Measurements from ENCODE around the gene STAC2. TPM values are rescaled to one million over a fixed set of nuclear protein-coding genes. Genes with fewer than 3 reads are reported as not detected.

Gene STAC2
- total and polyA plus RNA-seq, 9 of the 15 experiments (the other 6 are each of a cell fraction or from before 2014, with no cell fraction given), result not detected

DNA sequence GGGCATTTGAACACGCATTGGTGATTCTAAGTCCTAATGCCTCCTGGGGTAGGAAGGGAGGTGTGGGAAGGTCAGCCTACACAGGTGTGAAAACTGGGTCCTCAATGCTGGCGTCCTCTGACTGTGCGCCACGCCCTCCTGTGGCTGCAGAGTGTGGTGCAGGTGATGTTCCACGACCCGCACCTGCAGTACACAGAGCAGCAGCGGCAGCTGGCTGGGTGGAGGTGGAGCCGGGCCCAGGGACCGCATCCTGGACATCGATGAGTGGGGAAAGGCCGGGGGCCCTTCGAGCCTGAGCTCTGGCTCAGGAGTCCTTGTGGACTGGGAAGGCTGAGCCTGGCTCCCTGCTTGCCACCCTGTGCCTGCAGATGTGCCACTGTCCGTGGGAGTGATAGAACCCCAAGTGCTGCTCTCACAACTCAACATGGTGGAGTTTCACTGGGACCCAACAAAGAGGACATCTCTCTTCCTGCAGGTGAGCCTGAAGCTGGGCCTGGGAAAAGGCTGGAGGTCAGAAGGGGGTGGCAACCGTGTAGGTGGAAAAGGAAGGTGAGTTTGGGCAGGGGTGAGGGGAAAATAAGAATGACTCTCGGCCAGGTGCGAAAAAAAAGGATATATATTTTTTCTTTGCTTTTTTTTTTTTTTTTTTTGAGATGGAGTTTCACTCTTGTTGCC, 14.0 kb upstream of the STAC2 start (continued):
- TF ChIP-seq, protein P1, sequence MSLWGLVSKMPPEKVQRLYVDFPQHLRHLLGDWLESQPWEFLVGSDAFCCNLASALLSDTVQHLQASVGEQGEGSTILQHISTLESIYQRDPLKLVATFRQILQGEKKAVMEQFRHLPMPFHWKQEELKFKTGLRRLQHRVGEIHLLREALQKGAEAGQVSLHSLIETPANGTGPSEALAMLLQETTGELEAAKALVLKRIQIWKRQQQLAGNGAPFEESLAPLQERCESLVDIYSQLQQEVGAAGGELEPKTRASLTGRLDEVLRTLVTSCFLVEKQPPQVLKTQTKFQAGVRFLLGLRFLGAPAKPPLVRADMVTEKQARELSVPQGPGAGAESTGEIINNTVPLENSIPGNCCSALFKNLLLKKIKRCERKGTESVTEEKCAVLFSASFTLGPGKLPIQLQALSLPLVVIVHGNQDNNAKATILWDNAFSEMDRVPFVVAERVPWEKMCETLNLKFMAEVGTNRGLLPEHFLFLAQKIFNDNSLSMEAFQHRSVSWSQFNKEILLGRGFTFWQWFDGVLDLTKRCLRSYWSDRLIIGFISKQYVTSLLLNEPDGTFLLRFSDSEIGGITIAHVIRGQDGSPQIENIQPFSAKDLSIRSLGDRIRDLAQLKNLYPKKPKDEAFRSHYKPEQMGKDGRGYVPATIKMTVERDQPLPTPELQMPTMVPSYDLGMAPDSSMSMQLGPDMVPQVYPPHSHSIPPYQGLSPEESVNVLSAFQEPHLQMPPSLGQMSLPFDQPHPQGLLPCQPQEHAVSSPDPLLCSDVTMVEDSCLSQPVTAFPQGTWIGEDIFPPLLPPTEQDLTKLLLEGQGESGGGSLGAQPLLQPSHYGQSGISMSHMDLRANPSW (CRISPR knock-in tag; IDR thresholded peaks at IDR 0.05), result no peak
- TF ChIP-seq CREM (IDR thresholded peaks at IDR 0.05; ENCODE audit: low read depth) (peak; percentile 54; the same call in 1 of the 2 replicates), RCOR1 (IDR thresholded peaks at IDR 0.05; ENCODE audit: borderline replicate concordance in 1 of 2, low read depth in 2 of 2, low read length in 2 of 2) (peak in 1 of 2 experiments; percentile 10; a peak in 1 of 4 replicates), BCOR (IDR thresholded peaks at IDR 0.05) (peak; percentile 47; the same call in 1 of the 2 replicates), RAD21 (CRISPR knock-in tag; conservative IDR thresholded peaks at IDR 0.05 in 1 of 2, IDR thresholded peaks at IDR 0.05 in 1 of 2) (peak in 1 of 2 experiments; percentile 58; a peak in 2 of 4 replicates)
- TF ChIP-seq, protein P2, sequence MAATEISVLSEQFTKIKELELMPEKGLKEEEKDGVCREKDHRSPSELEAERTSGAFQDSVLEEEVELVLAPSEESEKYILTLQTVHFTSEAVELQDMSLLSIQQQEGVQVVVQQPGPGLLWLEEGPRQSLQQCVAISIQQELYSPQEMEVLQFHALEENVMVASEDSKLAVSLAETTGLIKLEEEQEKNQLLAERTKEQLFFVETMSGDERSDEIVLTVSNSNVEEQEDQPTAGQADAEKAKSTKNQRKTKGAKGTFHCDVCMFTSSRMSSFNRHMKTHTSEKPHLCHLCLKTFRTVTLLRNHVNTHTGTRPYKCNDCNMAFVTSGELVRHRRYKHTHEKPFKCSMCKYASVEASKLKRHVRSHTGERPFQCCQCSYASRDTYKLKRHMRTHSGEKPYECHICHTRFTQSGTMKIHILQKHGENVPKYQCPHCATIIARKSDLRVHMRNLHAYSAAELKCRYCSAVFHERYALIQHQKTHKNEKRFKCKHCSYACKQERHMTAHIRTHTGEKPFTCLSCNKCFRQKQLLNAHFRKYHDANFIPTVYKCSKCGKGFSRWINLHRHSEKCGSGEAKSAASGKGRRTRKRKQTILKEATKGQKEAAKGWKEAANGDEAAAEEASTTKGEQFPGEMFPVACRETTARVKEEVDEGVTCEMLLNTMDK (IDR thresholded peaks at IDR 0.05; ENCODE audit: borderline replicate concordance, insufficient read depth, low read depth, low read length, poor library complexity, severe bottlenecking), result peak; percentile 48
- TF ChIP-seq, protein P3, sequence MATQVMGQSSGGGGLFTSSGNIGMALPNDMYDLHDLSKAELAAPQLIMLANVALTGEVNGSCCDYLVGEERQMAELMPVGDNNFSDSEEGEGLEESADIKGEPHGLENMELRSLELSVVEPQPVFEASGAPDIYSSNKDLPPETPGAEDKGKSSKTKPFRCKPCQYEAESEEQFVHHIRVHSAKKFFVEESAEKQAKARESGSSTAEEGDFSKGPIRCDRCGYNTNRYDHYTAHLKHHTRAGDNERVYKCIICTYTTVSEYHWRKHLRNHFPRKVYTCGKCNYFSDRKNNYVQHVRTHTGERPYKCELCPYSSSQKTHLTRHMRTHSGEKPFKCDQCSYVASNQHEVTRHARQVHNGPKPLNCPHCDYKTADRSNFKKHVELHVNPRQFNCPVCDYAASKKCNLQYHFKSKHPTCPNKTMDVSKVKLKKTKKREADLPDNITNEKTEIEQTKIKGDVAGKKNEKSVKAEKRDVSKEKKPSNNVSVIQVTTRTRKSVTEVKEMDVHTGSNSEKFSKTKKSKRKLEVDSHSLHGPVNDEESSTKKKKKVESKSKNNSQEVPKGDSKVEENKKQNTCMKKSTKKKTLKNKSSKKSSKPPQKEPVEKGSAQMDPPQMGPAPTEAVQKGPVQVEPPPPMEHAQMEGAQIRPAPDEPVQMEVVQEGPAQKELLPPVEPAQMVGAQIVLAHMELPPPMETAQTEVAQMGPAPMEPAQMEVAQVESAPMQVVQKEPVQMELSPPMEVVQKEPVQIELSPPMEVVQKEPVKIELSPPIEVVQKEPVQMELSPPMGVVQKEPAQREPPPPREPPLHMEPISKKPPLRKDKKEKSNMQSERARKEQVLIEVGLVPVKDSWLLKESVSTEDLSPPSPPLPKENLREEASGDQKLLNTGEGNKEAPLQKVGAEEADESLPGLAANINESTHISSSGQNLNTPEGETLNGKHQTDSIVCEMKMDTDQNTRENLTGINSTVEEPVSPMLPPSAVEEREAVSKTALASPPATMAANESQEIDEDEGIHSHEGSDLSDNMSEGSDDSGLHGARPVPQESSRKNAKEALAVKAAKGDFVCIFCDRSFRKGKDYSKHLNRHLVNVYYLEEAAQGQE (IDR thresholded peaks at IDR 0.05; ENCODE audit: borderline replicate concordance), result 0 out of 2 replicates have a peak, but pooled peaks have one; percentile 15
- TF ChIP-seq, protein P3 (CRISPR knock-in tag; IDR thresholded peaks at IDR 0.05; ENCODE audit: low read depth), result no peak
- TF ChIP-seq, protein P4, sequence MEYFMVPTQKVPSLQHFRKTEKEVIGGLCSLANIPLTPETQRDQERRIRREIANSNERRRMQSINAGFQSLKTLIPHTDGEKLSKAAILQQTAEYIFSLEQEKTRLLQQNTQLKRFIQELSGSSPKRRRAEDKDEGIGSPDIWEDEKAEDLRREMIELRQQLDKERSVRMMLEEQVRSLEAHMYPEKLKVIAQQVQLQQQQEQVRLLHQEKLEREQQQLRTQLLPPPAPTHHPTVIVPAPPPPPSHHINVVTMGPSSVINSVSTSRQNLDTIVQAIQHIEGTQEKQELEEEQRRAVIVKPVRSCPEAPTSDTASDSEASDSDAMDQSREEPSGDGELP (CRISPR knock-in tag; IDR thresholded peaks at IDR 0.05; ENCODE audit: borderline replicate concordance), result peak; percentile 61; the same call in 1 of the 2 replicates

Measured in K562 (cell line).